Measurements from ENCODE around the gene RELCH. TPM values are rescaled to one million over a fixed set of nuclear protein-coding genes. Genes with fewer than 3 reads are reported as not detected.

Gene RELCH
- total RNA-seq, 1 donor from 2014 or later = 44.6 TPM

DNA sequence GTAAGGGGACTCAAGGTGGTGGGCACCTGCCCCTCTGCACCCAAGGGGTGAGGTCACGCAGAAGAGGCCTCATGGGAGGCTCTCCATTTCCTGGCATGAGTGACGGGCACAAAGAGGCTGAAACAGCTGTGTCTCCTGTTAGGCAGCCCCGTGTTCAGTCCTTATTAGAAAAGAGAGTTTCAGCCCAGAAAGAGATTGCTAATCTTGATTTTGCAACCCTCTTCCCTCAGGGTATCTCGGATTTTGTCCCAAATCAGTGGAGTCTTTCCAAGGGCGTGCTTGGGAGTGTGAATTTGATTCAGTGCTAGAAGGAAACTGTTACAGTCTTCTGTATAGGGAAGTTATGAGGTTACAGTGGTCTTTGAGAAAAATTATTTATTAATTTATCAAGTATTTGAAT is 148.4 kb downstream of the RELCH start:
- Mint-ChIP-seq H3K36me3 (ENCODE audit: unreplicated experiment) (no peaks in the 10 kb centered on the region), H3K27me3 (ENCODE audit: unreplicated experiment) (peaks cover 4% of the 10 kb centered on the region), H3K4me1 (ENCODE audit: low read depth, unreplicated experiment) (peaks cover under 1% of the 10 kb centered on the region), H3K9me3 (ENCODE audit: unreplicated experiment) (no peaks in the 10 kb centered on the region), H3K4me3 (ENCODE audit: unreplicated experiment) (no peak overlapping the region), H3K27ac (ENCODE audit: unreplicated experiment) (no peak overlapping the region)
- TF ChIP-seq, protein P1, sequence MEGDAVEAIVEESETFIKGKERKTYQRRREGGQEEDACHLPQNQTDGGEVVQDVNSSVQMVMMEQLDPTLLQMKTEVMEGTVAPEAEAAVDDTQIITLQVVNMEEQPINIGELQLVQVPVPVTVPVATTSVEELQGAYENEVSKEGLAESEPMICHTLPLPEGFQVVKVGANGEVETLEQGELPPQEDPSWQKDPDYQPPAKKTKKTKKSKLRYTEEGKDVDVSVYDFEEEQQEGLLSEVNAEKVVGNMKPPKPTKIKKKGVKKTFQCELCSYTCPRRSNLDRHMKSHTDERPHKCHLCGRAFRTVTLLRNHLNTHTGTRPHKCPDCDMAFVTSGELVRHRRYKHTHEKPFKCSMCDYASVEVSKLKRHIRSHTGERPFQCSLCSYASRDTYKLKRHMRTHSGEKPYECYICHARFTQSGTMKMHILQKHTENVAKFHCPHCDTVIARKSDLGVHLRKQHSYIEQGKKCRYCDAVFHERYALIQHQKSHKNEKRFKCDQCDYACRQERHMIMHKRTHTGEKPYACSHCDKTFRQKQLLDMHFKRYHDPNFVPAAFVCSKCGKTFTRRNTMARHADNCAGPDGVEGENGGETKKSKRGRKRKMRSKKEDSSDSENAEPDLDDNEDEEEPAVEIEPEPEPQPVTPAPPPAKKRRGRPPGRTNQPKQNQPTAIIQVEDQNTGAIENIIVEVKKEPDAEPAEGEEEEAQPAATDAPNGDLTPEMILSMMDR (IDR thresholded peaks at IDR 0.05; ENCODE audit: partially characterized antibody, unreplicated experiment) = no peak
- DNase-seq = no peak

GRCh38 chr18:62336618-62337017 is 149.6 kb downstream of the RELCH start:
- Mint-ChIP-seq H3K4me1 (ENCODE audit: low read depth, unreplicated experiment) (no peaks in the 10 kb centered on the region), H3K9me3 (ENCODE audit: unreplicated experiment) (no peaks in the 10 kb centered on the region), H3K4me3 (ENCODE audit: unreplicated experiment) (no peak overlapping the region), H3K36me3 (ENCODE audit: unreplicated experiment) (no peaks in the 10 kb centered on the region), H3K27ac (ENCODE audit: unreplicated experiment) (no peak overlapping the region), H3K27me3 (ENCODE audit: unreplicated experiment) (peaks cover 4% of the 10 kb centered on the region)
- TF ChIP-seq, protein P1 (IDR thresholded peaks at IDR 0.05; ENCODE audit: partially characterized antibody, unreplicated experiment) = no peak
- no peak for DNase-seq

DNA sequence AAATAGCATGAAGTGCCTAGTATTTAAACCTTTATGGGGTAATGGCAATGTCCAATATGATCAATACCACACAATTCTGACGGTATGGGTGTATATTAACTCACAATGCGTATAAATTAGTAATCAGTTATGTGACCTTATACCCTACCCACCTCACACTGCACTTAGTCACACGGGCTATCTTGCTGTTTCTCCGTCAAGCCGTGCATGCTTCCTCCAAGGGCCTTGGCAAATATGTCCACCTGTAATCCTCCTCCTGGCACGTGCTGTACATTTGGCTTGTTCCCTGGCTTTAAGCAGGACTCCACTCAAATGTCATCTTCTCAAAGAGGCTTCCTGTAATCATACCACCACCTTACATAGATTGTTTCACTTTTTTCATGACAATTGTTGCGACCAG is 150.3 kb downstream of the RELCH start:
- no peak for DNase-seq
- TF ChIP-seq, protein P1 (IDR thresholded peaks at IDR 0.05; ENCODE audit: partially characterized antibody, unreplicated experiment) = no peak
- no peak overlapping the region for H3K27ac Mint-ChIP-seq (ENCODE audit: unreplicated experiment)
- no peaks in the 10 kb centered on the region for H3K9me3 Mint-ChIP-seq (ENCODE audit: unreplicated experiment)
- peaks cover 4% of the 10 kb centered on the region for H3K27me3 Mint-ChIP-seq (ENCODE audit: unreplicated experiment)
- no peak overlapping the region for H3K4me3 Mint-ChIP-seq (ENCODE audit: unreplicated experiment)
- H3K4me1 Mint-ChIP-seq (ENCODE audit: low read depth, unreplicated experiment) = no peaks in the 10 kb centered on the region
- no peaks in the 10 kb centered on the region for H3K36me3 Mint-ChIP-seq (ENCODE audit: unreplicated experiment)

GRCh38 chr18:62338446-62339105 is 151.5 kb downstream of the RELCH start:
- Mint-ChIP-seq H3K4me3 (ENCODE audit: unreplicated experiment) (no peak overlapping the region), H3K27me3 (ENCODE audit: unreplicated experiment) (peaks cover 4% of the 10 kb centered on the region), H3K36me3 (ENCODE audit: unreplicated experiment) (no peaks in the 10 kb centered on the region), H3K4me1 (ENCODE audit: low read depth, unreplicated experiment) (no peaks in the 10 kb centered on the region), H3K9me3 (ENCODE audit: unreplicated experiment) (no peaks in the 10 kb centered on the region), H3K27ac (ENCODE audit: unreplicated experiment) (no peak overlapping the region)
- DNase-seq = no peak
- TF ChIP-seq, protein P1 (IDR thresholded peaks at IDR 0.05; ENCODE audit: partially characterized antibody, unreplicated experiment) = no peak

GRCh38 chr18:62339106-62339988 is 152.3 kb downstream of the RELCH start:
- DNase-seq = no peak
- H3K9me3 Mint-ChIP-seq (ENCODE audit: unreplicated experiment) = no peaks in the 10 kb centered on the region
- no peak overlapping the region for H3K27ac Mint-ChIP-seq (ENCODE audit: unreplicated experiment)
- no peaks in the 10 kb centered on the region for H3K36me3 Mint-ChIP-seq (ENCODE audit: unreplicated experiment)
- peaks cover 4% of the 10 kb centered on the region for H3K27me3 Mint-ChIP-seq (ENCODE audit: unreplicated experiment)
- no peak overlapping the region for H3K4me3 Mint-ChIP-seq (ENCODE audit: unreplicated experiment)
- no peaks in the 10 kb centered on the region for H3K4me1 Mint-ChIP-seq (ENCODE audit: low read depth, unreplicated experiment)
- TF ChIP-seq, protein P1 (IDR thresholded peaks at IDR 0.05; ENCODE audit: partially characterized antibody, unreplicated experiment) = no peak

Data from glutamatergic neuron (in vitro differentiated cells).